Kidney epithelial cell (primary cell): ENCODE measurements around the gene ABHD2. TPM values are rescaled to one million over a fixed set of nuclear protein-coding genes. Genes with fewer than 3 reads are reported as not detected.
"Not testable (repeated sequence)": the region's sequence is repeated elsewhere in the genome, so short reads cannot be mapped to it uniquely, and the experiment has no call there.

ENCODE experiments used
- DNase-seq: peaks from one replicate; pipeline ENCODE4 v3.0.0-alpha.2; 2010; ENCODE audit warnings: low read depth
- H3K27me3 ChIP-seq: 2 replicates; pipeline ENCODE4 v1.6.0; 2011; ENCODE audit warnings: low read length; ENCODE audit not compliant: control insufficient read depth, insufficient read depth
- H3K36me3 ChIP-seq: 2 replicates; pipeline ENCODE4 v1.5.1; 2011; ENCODE audit warnings: low read length; ENCODE audit not compliant: control insufficient read depth, insufficient read depth
- H3K4me3 ChIP-seq: 2 replicates; pipeline ENCODE4 v1.5.1; 2011; ENCODE audit warnings: low read depth, mild to moderate bottlenecking, control low read depth, low read length
- total RNA-seq: library from RNA; depleted of rRNA; stranded (reverse); fragments of >200 nt; gene quantifications from 2 replicates; pipeline ENCODE4 v1.2.3, GENCODE V29; 2015
- TF ChIP-seq, protein P1 (sequence below): IDR thresholded peaks from 2 replicates; pipeline ENCODE4 v1.5.1; 2011; ENCODE audit warnings: mild to moderate bottlenecking, moderate library complexity, low read length, control low read depth, inconsistent platforms; ENCODE audit not compliant: insufficient read depth, poor library complexity, severe bottlenecking

ABHD2 gene
- total RNA-seq, 1 donor from 2014 or later: 39.7 TPM

- H3K36me3 ChIP-seq: no peaks in the 10 kb centered on the region
- TF ChIP-seq, protein P1, sequence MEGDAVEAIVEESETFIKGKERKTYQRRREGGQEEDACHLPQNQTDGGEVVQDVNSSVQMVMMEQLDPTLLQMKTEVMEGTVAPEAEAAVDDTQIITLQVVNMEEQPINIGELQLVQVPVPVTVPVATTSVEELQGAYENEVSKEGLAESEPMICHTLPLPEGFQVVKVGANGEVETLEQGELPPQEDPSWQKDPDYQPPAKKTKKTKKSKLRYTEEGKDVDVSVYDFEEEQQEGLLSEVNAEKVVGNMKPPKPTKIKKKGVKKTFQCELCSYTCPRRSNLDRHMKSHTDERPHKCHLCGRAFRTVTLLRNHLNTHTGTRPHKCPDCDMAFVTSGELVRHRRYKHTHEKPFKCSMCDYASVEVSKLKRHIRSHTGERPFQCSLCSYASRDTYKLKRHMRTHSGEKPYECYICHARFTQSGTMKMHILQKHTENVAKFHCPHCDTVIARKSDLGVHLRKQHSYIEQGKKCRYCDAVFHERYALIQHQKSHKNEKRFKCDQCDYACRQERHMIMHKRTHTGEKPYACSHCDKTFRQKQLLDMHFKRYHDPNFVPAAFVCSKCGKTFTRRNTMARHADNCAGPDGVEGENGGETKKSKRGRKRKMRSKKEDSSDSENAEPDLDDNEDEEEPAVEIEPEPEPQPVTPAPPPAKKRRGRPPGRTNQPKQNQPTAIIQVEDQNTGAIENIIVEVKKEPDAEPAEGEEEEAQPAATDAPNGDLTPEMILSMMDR: no peak
- H3K4me3 ChIP-seq: no peak overlapping the region
- DNase-seq: no peak
- H3K27me3 ChIP-seq: no peaks in the 10 kb centered on the region
Observed at GRCh38 chr15:89138999-89139612, 50.9 kb downstream of the ABHD2 start.

- Histone ChIP-seq H3K27me3 (no peaks in the 10 kb centered on the region), H3K36me3 (no peaks in the 10 kb centered on the region)
- TF ChIP-seq, protein P1: no peak
Observed at GRCh38 chr15:89139613-89140499, 51.6 kb downstream of the ABHD2 start.

DNA sequence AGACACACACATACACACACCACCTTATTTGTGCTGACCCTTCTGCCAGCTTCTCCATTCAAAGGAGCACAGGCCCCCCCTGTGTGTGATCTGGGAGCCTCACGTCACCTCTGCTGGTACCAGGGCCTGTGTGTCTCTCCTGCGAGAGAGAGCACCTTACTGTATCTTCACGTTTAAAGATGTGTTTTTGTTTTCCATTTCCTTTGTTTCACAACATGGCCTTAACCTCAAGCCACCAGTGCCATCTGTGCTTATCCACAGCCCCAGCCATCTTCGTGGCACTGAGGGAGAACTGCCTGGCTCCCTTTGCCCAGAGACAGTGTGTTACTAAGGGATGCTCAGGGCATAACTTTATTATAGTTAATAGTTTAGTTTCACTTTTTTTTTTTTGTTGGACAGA, 52.3 kb downstream of the ABHD2 start:
- DNase-seq: no peak
- no peaks in the 10 kb centered on the region for H3K36me3 ChIP-seq
- TF ChIP-seq, protein P1: no peak
- H3K27me3 ChIP-seq: no peaks in the 10 kb centered on the region
- no peak overlapping the region for H3K4me3 ChIP-seq

More at GRCh38 chr15:89139613-89140499, 51.6 kb downstream of the ABHD2 start:
- no peak for DNase-seq
- no peak overlapping the region for H3K4me3 ChIP-seq

DNA sequence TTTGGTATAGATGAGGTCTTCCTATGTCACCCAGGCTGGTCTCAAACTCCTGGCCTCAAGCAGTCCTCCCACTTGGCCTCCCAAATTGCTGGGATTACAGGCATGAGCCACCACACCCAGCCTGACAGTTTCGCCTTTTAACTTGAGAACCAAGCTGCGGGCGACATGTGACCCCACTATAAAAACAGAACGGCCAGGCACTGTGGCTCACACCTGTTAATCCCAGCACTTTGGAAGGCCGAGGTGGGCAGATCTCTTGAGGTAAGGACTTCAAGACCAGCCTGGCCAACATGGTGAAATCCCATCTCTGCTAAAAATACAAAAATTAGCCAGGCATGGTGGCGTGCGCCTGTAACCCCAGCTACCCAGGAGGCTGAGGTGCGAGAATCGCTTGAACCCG, 52.9 kb downstream of the ABHD2 start:
- not testable (repeated sequence) for H3K36me3 ChIP-seq, H3K27me3 ChIP-seq, DNase-seq, H3K4me3 ChIP-seq

GRCh38 chr15:89141885-89142284, 53.6 kb downstream of the ABHD2 start:
- TF ChIP-seq, protein P1: no peak
- Histone ChIP-seq H3K36me3 (no peaks in the 10 kb centered on the region), H3K27me3 (no peaks in the 10 kb centered on the region), H3K4me3 (no peak overlapping the region)
- DNase-seq: no peak

GRCh38 chr15:89142423-89142822, 54.2 kb downstream of the ABHD2 start:
- TF ChIP-seq, protein P1: no peak
- no peak overlapping the region for H3K4me3 ChIP-seq
- no peaks in the 10 kb centered on the region for H3K27me3 ChIP-seq
- no peaks in the 10 kb centered on the region for H3K36me3 ChIP-seq
- no peak for DNase-seq
